Measurements from ENCODE around the gene RXRA.
"Not testable (repeated sequence)": the region's sequence is repeated elsewhere in the genome, so short reads cannot be mapped to it uniquely, and the experiment has no call there.

Gene RXRA

GRCh38 chr9:134294153-134295071 is 31.8 kb upstream of the RXRA start:
- no peak for DNase-seq

GRCh38 chr9:134295101-134295745 is 31.0 kb upstream of the RXRA start:
- DNase-seq: no peak

GRCh38 chr9:134295746-134296250 is 30.5 kb upstream of the RXRA start:
- DNase-seq: no peak

GRCh38 chr9:134296301-134297082 is 29.8 kb upstream of the RXRA start:
- DNase-seq: no peak

- DNase-seq: no peak
These were observed 29.2 kb upstream of the RXRA start for GRCh38 chr9:134297083-134297410.

GRCh38 chr9:134297576-134297975 is 28.7 kb upstream of the RXRA start:
- DNase-seq: no peak

- no peak for DNase-seq
These were observed 28.3 kb upstream of the RXRA start for GRCh38 chr9:134298000-134298399.

GRCh38 chr9:134299068-134299467 is 27.2 kb upstream of the RXRA start:
- DNase-seq: no peak

- no peak for DNase-seq
These were observed 26.4 kb upstream of the RXRA start for GRCh38 chr9:134299883-134300282.

- DNase-seq: peak; percentile 42 to 65
These were observed 24.7 kb upstream of the RXRA start for GRCh38 chr9:134301387-134302129.

GRCh38 chr9:134302130-134302817 is 24.0 kb upstream of the RXRA start:
- DNase-seq: no peak

GRCh38 chr9:134303601-134304000 is 22.7 kb upstream of the RXRA start:
- DNase-seq: no peak

GRCh38 chr9:134304261-134304660 is 22.0 kb upstream of the RXRA start:
- DNase-seq: no peak

GRCh38 chr9:134304690-134305089 is 21.6 kb upstream of the RXRA start:
- DNase-seq: no peak

- no peak for DNase-seq
These were observed 20.7 kb upstream of the RXRA start for GRCh38 chr9:134305533-134305932.

GRCh38 chr9:134306042-134306441 is 20.2 kb upstream of the RXRA start:
- not testable (repeated sequence) for DNase-seq

GRCh38 chr9:134306636-134307600 is 19.3 kb upstream of the RXRA start:
- DNase-seq: no peak

GRCh38 chr9:134307674-134308638 is 18.3 kb upstream of the RXRA start:
- DNase-seq: no peak

- not testable (repeated sequence) for DNase-seq
These were observed 17.5 kb upstream of the RXRA start for GRCh38 chr9:134308639-134309220.

Data from CD4-positive, alpha-beta T cell treated with Interferon alpha-2 for 1 hour (primary cell).